GM12878 (cell line): ENCODE data around the gene SEMA4D. TPM values are rescaled to one million over a fixed set of nuclear protein-coding genes. Genes with fewer than 3 reads are reported as not detected.
A peak's percentile ranks its signal among the peaks of the same experiment; 100 is the strongest.

ENCODE experiments used
- ATF7 ChIP-seq: fragments of 450-650 bp; IDR thresholded peaks from 2 replicates; pipeline ENCODE4 v1.6.1; 2016; ENCODE audit warnings: low read depth, mild to moderate bottlenecking
- BMI1 ChIP-seq: fragments of 450-650 bp; IDR thresholded peaks from 2 replicates; pipeline ENCODE4 v1.6.1; 2016; ENCODE audit warnings: mild to moderate bottlenecking, moderate library complexity, borderline replicate concordance
- CREB1 ChIP-seq: IDR thresholded peaks from 2 replicates; pipeline ENCODE4 v1.6.1; 2012; ENCODE audit warnings: low read depth, mild to moderate bottlenecking, inconsistent platforms
- EED ChIP-seq: sonication (generic); IDR thresholded peaks from 2 replicates; pipeline ENCODE4 v1.6.1; 2016; ENCODE audit warnings: antibody characterized with exemption, low read depth
- FOXK2 ChIP-seq: fragments of 450-650 bp; IDR thresholded peaks from 2 replicates; pipeline ENCODE4 v1.6.1; 2017; ENCODE audit warnings: mild to moderate bottlenecking, moderate library complexity
- JUNB ChIP-seq: IDR thresholded peaks from 2 replicates; pipeline ENCODE4 v1.6.1; 2016; ENCODE audit warnings: antibody characterized with exemption, mild to moderate bottlenecking
- LARP7 ChIP-seq: fragments of 450-650 bp; IDR thresholded peaks from 2 replicates; pipeline ENCODE4 v1.6.1; 2017; ENCODE audit warnings: mild to moderate bottlenecking
- MAX ChIP-seq: IDR thresholded peaks from 2 replicates; pipeline ENCODE4 v1.6.1; 2012; ENCODE audit warnings: low read depth, low read length, improper control_type of control experiment
- MTA3 ChIP-seq: IDR thresholded peaks from 2 replicates; pipeline ENCODE4 v1.6.1; 2012; ENCODE audit warnings: low read length, inconsistent platforms, borderline replicate concordance
- MYC ChIP-seq: IDR thresholded peaks from 2 replicates; pipeline ENCODE4 v1.6.1; 2011; ENCODE audit warnings: mild to moderate bottlenecking, low read length, moderate library complexity, inconsistent platforms; ENCODE audit not compliant: insufficient read depth, insufficient replicate concordance, insufficient read length, severe bottlenecking
- NR2C2 ChIP-seq: IDR thresholded peaks from 2 replicates; pipeline ENCODE4 v1.6.1; 2011; ENCODE audit warnings: borderline replicate concordance, low read depth; ENCODE audit not compliant: control insufficient read depth, insufficient read length
- PBX3 ChIP-seq: IDR thresholded peaks from 2 replicates; pipeline ENCODE4 v1.6.1; 2011; ENCODE audit warnings: mild to moderate bottlenecking, low read depth, low read length, moderate library complexity; ENCODE audit not compliant: insufficient replicate concordance
- PKNOX1 ChIP-seq: fragments of 450-650 bp; IDR thresholded peaks from 2 replicates; pipeline ENCODE4 v1.6.1; 2016; ENCODE audit warnings: mild to moderate bottlenecking
- RBBP5 ChIP-seq: fragments of 200-600 bp; sonication (generic); conservative IDR thresholded peaks from 2 replicates; pipeline ENCODE4 v1.6.1; 2016
- RCOR1 ChIP-seq: conservative IDR thresholded peaks from 2 replicates; pipeline ENCODE4 v1.6.1; 2012; ENCODE audit warnings: low read depth, low read length, improper control_type of control experiment
- SP1 ChIP-seq: IDR thresholded peaks from one replicate; pipeline ENCODE4 v1.6.1; 2011; ENCODE audit warnings: low read depth, low read length
- STAT3 ChIP-seq: IDR thresholded peaks from 2 replicates; pipeline ENCODE4 v1.6.1; 2011; ENCODE audit warnings: low read depth, low read length, improper control_type of control experiment
- YY1 ChIP-seq: IDR thresholded peaks from 2 replicates; pipeline ENCODE4 v1.6.1; 2011; ENCODE audit warnings: low read depth, mild to moderate bottlenecking, low read length
- ZBTB4 ChIP-seq: fragments of 450-650 bp; formaldehyde crosslinking; IDR thresholded peaks from 2 replicates; pipeline ENCODE4 v1.4.0; 2022; ENCODE audit warnings: mild to moderate bottlenecking, moderate library complexity
- ZNF592 ChIP-seq: fragments of 450-650 bp; IDR thresholded peaks from 2 replicates; pipeline ENCODE4 v1.6.1; 2017; ENCODE audit warnings: mild to moderate bottlenecking, moderate library complexity
- polyA plus RNA-seq, 11 experiments: library from polyadenylated mRNA; depleted of rRNA in 4 of 11; unstranded in 6 of 11; stranded (reverse) in 5 of 11; fragments of >200 nt; fragmentation: Nextera tagmentation in 4 of 11; fragmentation: Illumina TruSeq in 1 of 11; extraction: Ambion mirVana in 4 of 11; extraction: Trizol in 1 of 11; gene quantifications; 1 replicate in 1 of 11; 2 replicates in 10 of 11; pipeline versions ENCODE4 v1.2.1 to v1.2.3, GENCODE V29; 2011 to 2016; ENCODE audit warnings: inconsistent platforms in 2 of 11, missing spikeins in 2 of 11, low read depth in 1 of 11
- total RNA-seq, 4 experiments: library from RNA; depleted of rRNA in 3 of 4; stranded (reverse); fragments of >200 nt in 3 of 4; fragmentation: Illumina TruSeq in 1 of 4; extraction: Trizol in 1 of 4; gene quantifications; 2 replicates each; pipeline versions ENCODE4 v1.2.1 to v1.2.3, GENCODE V29; 2013 to 2021

Gene SEMA4D
- total and polyA plus RNA-seq, 10 of the 15 experiments (the other 5 are each of a cell fraction or from before 2014, with no cell fraction given) = 15.1 to 136 (median 39.6) TPM

GRCh38 chr9:89318123-89319014 is 179.5 kb downstream of the SEMA4D start, which contains the start of gene SECISBP2 (continued):
- TF ChIP-seq PBX3 (no peak), STAT3 (no peak), EED (0 out of 2 replicates have a peak, but pooled peaks have one; percentile 55), ATF7 (no peak; the same call in 1 of the 2 replicates), JUNB (no peak), ZNF592 (peak; percentile 76; the same call in 1 of the 2 replicates), MTA3 (no peak; the same call in 1 of the 2 replicates), PKNOX1 (peak; percentile 53), FOXK2 (no peak), SP1 (peak; percentile 81), BMI1 (no peak), NR2C2 (no peak), ZBTB4 (CRISPR knock-in tag) (no peak), YY1 (peak; percentile 69), MAX (peak; percentile 100), RCOR1 (no peak), LARP7 (peak; percentile 98), RBBP5 (peak; percentile 71; the same call in 1 of the 2 replicates), CREB1 (peak; percentile 98), MYC (peak; percentile 100)
